ENCODE measurements around the gene GRIPAP1. TPM values are rescaled to one million over a fixed set of nuclear protein-coding genes. Genes with fewer than 3 reads are reported as not detected.

The GRIPAP1 gene
- total RNA-seq, 1 donor from 2014 or later: 29.9 TPM

Small RNA genes within 50 kb of the gene (small RNA-seq; reads per million reads assigned to genes)
- gene RNU6-722P: not detected

Other genes starting within 250 kb of the GRIPAP1 start
- not detected for gene GLOD5, start 240.5 kb downstream of the GRIPAP1 start, total RNA-seq
- gene GATA1, start 215.7 kb downstream of the GRIPAP1 start, total RNA-seq: 0.31 TPM
- 64.1 TPM for gene HDAC6, start 200.2 kb downstream of the GRIPAP1 start, total RNA-seq
- gene ERAS, start 175.8 kb downstream of the GRIPAP1 start, total RNA-seq: not detected
- gene PCSK1N, start 166.7 kb downstream of the GRIPAP1 start, total RNA-seq: 48.7 TPM
- 27.9 TPM for gene TIMM17B, start 104.5 kb downstream of the GRIPAP1 start, total RNA-seq
- 26.8 TPM for gene PQBP1, start 104.3 kb downstream of the GRIPAP1 start, total RNA-seq
- 8.7 TPM for gene SLC35A2, start 90.6 kb downstream of the GRIPAP1 start, total RNA-seq
- 10.6 TPM for gene PIM2, start 83.2 kb downstream of the GRIPAP1 start, total RNA-seq
- gene OTUD5, start 44.7 kb downstream of the GRIPAP1 start, total RNA-seq: 18.1 TPM
- gene KCND1, start 30.4 kb downstream of the GRIPAP1 start, total RNA-seq: 1.1 TPM
- 8.1 TPM for gene TFE3, start 41.1 kb upstream of the GRIPAP1 start, total RNA-seq
- gene CCDC120, start 56.7 kb upstream of the GRIPAP1 start, total RNA-seq: 2.0 TPM
- gene PRAF2, start 71.7 kb upstream of the GRIPAP1 start, total RNA-seq: 3.0 TPM
- 23.9 TPM for gene WDR45, start 77.6 kb upstream of the GRIPAP1 start, total RNA-seq
- 18.2 TPM for gene GPKOW, start 121.5 kb upstream of the GRIPAP1 start, total RNA-seq
- gene MAGIX, start 160.5 kb upstream of the GRIPAP1 start, total RNA-seq: 3.4 TPM
- 0.62 TPM for gene PLP2, start 169.6 kb upstream of the GRIPAP1 start, total RNA-seq
- 0.47 TPM for gene PRICKLE3, start 184.1 kb upstream of the GRIPAP1 start, total RNA-seq
- gene SYP, start 197.9 kb upstream of the GRIPAP1 start, total RNA-seq: 158 TPM
- gene CACNA1F, start 231.1 kb upstream of the GRIPAP1 start, total RNA-seq: not detected
- gene CCDC22, start 233.2 kb upstream of the GRIPAP1 start, total RNA-seq: 5.6 TPM

Measured in occipital lobe (tissue), 2 donors.